GM10847 (cell line): ENCODE measurements around the gene KERA.

Source experiments
- POLR2A ChIP-seq: IDR thresholded peaks from 2 replicates; pipeline ENCODE4 v1.6.1; 2011; ENCODE audit not compliant: insufficient read length; ENCODE audit errors: extremely low read depth

Gene KERA

GRCh38 chr12:91080041-91080440, 22.2 kb upstream of the KERA start:
- no peak for TF ChIP-seq POLR2A

- no peak for TF ChIP-seq POLR2A
Observed at GRCh38 chr12:91078501-91078900, 20.7 kb upstream of the KERA start.

GRCh38 chr12:91077228-91077954, 19.6 kb upstream of the KERA start:
- TF ChIP-seq POLR2A, result no peak

GRCh38 chr12:91074851-91075250, 17.0 kb upstream of the KERA start:
- TF ChIP-seq POLR2A, result no peak

- TF ChIP-seq POLR2A, result no peak
Observed at GRCh38 chr12:91074154-91074709, 16.4 kb upstream of the KERA start.

GRCh38 chr12:91073426-91073825, 15.6 kb upstream of the KERA start:
- no peak for TF ChIP-seq POLR2A

- no peak for TF ChIP-seq POLR2A
Observed at GRCh38 chr12:91072931-91073330, 15.1 kb upstream of the KERA start.

GRCh38 chr12:91070936-91071335, 13.1 kb upstream of the KERA start:
- TF ChIP-seq POLR2A, result no peak

- TF ChIP-seq POLR2A, result no peak
Observed at GRCh38 chr12:91065396-91065795, 7.6 kb upstream of the KERA start.

GRCh38 chr12:91064640-91065039, 6.8 kb upstream of the KERA start:
- no peak for TF ChIP-seq POLR2A

GRCh38 chr12:91061091-91061490, 3.3 kb upstream of the KERA start:
- no peak for TF ChIP-seq POLR2A

GRCh38 chr12:91059211-91059610, 1.4 kb upstream of the KERA start:
- TF ChIP-seq POLR2A, result no peak

GRCh38 chr12:91058786-91059185, 962 bp upstream of the KERA start:
- TF ChIP-seq POLR2A, result no peak

- TF ChIP-seq POLR2A, result no peak
Observed at GRCh38 chr12:91056488-91056887, 1.3 kb downstream of the KERA start.

GRCh38 chr12:91055976-91056375, 1.8 kb downstream of the KERA start:
- TF ChIP-seq POLR2A, result no peak

- no peak for TF ChIP-seq POLR2A
Observed at GRCh38 chr12:91053951-91054715, 3.7 kb downstream of the KERA start.
